ENCODE measurements around the gene ZFR.

DNA sequence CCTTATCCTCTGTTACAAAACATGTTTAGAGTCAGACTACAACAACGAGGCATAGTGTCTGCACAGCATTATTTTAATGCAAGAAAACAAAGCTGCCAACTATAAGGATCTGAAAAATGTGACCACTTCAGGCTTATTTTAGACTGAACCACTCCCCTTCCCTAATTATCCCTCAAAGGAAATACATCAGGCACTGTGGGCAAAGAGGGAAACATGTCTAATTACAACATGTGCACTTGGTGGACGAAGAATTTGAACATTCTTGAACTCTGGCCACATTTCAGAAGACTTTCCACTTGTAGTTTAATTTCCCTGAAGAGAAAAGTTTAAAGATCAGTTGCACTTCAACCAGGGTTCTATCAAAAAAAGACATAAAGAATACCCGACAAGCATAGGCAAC lies 135.6 kb downstream of the ZFR start:
- TF ChIP-seq, protein P1, sequence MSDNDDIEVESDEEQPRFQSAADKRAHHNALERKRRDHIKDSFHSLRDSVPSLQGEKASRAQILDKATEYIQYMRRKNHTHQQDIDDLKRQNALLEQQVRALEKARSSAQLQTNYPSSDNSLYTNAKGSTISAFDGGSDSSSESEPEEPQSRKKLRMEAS (IDR thresholded peaks at IDR 0.05; ENCODE audit: low read depth, low read length), result no peak
- TF ChIP-seq, protein P2, sequence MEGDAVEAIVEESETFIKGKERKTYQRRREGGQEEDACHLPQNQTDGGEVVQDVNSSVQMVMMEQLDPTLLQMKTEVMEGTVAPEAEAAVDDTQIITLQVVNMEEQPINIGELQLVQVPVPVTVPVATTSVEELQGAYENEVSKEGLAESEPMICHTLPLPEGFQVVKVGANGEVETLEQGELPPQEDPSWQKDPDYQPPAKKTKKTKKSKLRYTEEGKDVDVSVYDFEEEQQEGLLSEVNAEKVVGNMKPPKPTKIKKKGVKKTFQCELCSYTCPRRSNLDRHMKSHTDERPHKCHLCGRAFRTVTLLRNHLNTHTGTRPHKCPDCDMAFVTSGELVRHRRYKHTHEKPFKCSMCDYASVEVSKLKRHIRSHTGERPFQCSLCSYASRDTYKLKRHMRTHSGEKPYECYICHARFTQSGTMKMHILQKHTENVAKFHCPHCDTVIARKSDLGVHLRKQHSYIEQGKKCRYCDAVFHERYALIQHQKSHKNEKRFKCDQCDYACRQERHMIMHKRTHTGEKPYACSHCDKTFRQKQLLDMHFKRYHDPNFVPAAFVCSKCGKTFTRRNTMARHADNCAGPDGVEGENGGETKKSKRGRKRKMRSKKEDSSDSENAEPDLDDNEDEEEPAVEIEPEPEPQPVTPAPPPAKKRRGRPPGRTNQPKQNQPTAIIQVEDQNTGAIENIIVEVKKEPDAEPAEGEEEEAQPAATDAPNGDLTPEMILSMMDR (IDR thresholded peaks at IDR 0.05; ENCODE audit: low read depth, low read length), result no peak
- no peak for TF ChIP-seq POLR2A (IDR thresholded peaks at IDR 0.05; ENCODE audit: extremely low read depth, insufficient read length)

Data from NB4 (cell line).